GM12878 (cell line): ENCODE measurements around the gene RDH5. TPM values are rescaled to one million over a fixed set of nuclear protein-coding genes. Genes with fewer than 3 reads are reported as not detected.

ENCODE experiments used
- CHD4 ChIP-seq: fragments of 200-600 bp; sonication (generic); IDR thresholded peaks from 2 replicates; pipeline ENCODE4 v1.6.1; 2016; ENCODE audit warnings: mild to moderate bottlenecking
- EP300 ChIP-seq, 2 experiments: fragments of 150-350 bp in 1 of 2; IDR thresholded peaks; 2 replicates each; pipeline ENCODE4 v1.6.1; 2011 to 2012; ENCODE audit warnings: low read depth in 2 of 2, low read length in 2 of 2, borderline replicate concordance in 1 of 2, improper control_type of control experiment in 1 of 2, inconsistent platforms in 1 of 2; ENCODE audit not compliant: control insufficient read depth in 1 of 2
- FOXM1 ChIP-seq: IDR thresholded peaks from 2 replicates; pipeline ENCODE4 v1.6.1; 2012; ENCODE audit warnings: low read depth, mild to moderate bottlenecking, inconsistent platforms, low read length, moderate library complexity
- JUNB ChIP-seq: IDR thresholded peaks from 2 replicates; pipeline ENCODE4 v1.6.1; 2016; ENCODE audit warnings: antibody characterized with exemption, mild to moderate bottlenecking
- JUND ChIP-seq: IDR thresholded peaks from 2 replicates; pipeline ENCODE4 v1.6.1; 2012; ENCODE audit warnings: low read depth, mild to moderate bottlenecking, low read length, improper control_type of control experiment, moderate library complexity
- KLF5 ChIP-seq: fragments of 450-650 bp; IDR thresholded peaks from 2 replicates; pipeline ENCODE4 v1.6.1; 2014; ENCODE audit warnings: mild to moderate bottlenecking; ENCODE audit not compliant: partially characterized antibody
- MTA2 ChIP-seq: fragments of 450-650 bp; IDR thresholded peaks from 2 replicates; pipeline ENCODE4 v1.6.1; 2016; ENCODE audit warnings: low read depth, mild to moderate bottlenecking, moderate library complexity
- RFX5 ChIP-seq: IDR thresholded peaks from 2 replicates; pipeline ENCODE4 v1.6.1; 2011; ENCODE audit warnings: low read depth, low read length, improper control_type of control experiment
- SMAD5 ChIP-seq: IDR thresholded peaks from 2 replicates; pipeline ENCODE4 v1.6.1; 2016; ENCODE audit warnings: antibody characterized with exemption, low read depth
- TCF7 ChIP-seq: IDR thresholded peaks from 2 replicates; pipeline ENCODE4 v1.6.1; 2014; ENCODE audit warnings: antibody characterized with exemption, borderline replicate concordance
- WRNIP1 ChIP-seq: IDR thresholded peaks from 2 replicates; pipeline ENCODE4 v1.6.1; 2011; ENCODE audit warnings: low read depth, low read length, improper control_type of control experiment, borderline replicate concordance
- polyA plus RNA-seq, 11 experiments: library from polyadenylated mRNA; depleted of rRNA in 4 of 11; unstranded in 6 of 11; stranded (reverse) in 5 of 11; fragments of >200 nt; fragmentation: Nextera tagmentation in 4 of 11; fragmentation: Illumina TruSeq in 1 of 11; extraction: Ambion mirVana in 4 of 11; extraction: Trizol in 1 of 11; gene quantifications; 1 replicate in 1 of 11; 2 replicates in 10 of 11; pipeline versions ENCODE4 v1.2.1 to v1.2.3, GENCODE V29; 2011 to 2016; ENCODE audit warnings: inconsistent platforms in 2 of 11, missing spikeins in 2 of 11, low read depth in 1 of 11
- total RNA-seq, 4 experiments: library from RNA; depleted of rRNA in 3 of 4; stranded (reverse); fragments of >200 nt in 3 of 4; fragmentation: Illumina TruSeq in 1 of 4; extraction: Trizol in 1 of 4; gene quantifications; 2 replicates each; pipeline versions ENCODE4 v1.2.1 to v1.2.3, GENCODE V29; 2013 to 2021
- TF ChIP-seq, protein P1 (sequence below): fragments of 450-650 bp; conservative IDR thresholded peaks from 2 replicates; pipeline ENCODE4 v1.6.1; 2017; ENCODE audit warnings: mild to moderate bottlenecking, moderate library complexity
- TF ChIP-seq, protein P2 (sequence below): fragments of 450-650 bp; IDR thresholded peaks from 2 replicates; pipeline ENCODE4 v1.6.1; 2017; ENCODE audit warnings: low read depth, mild to moderate bottlenecking, moderate library complexity
- TF ChIP-seq, protein P3 (sequence below): IDR thresholded peaks from 2 replicates; pipeline ENCODE4 v1.6.1; 2011; ENCODE audit warnings: mild to moderate bottlenecking, low read depth, low read length, moderate library complexity; ENCODE audit not compliant: insufficient replicate concordance
- TF ChIP-seq, protein P4 (sequence below): fragments of 450-650 bp; IDR thresholded peaks from 2 replicates; pipeline ENCODE4 v1.6.1; 2018; ENCODE audit warnings: mild to moderate bottlenecking, low read depth, moderate library complexity; ENCODE audit not compliant: partially characterized antibody
- TF ChIP-seq, protein P5 (sequence below), 3 experiments: IDR thresholded peaks in 2 of 3; conservative IDR thresholded peaks in 1 of 3; 2 replicates each; pipeline ENCODE4 v1.5.1; 2011; ENCODE audit warnings: low read depth in 3 of 3, low read length in 3 of 3, mild to moderate bottlenecking in 3 of 3, control low read depth in 2 of 3, moderate library complexity in 2 of 3, inconsistent platforms in 1 of 3, mixed read lengths in 1 of 3; ENCODE audit not compliant: control insufficient read depth in 2 of 3, insufficient read depth in 1 of 3; ENCODE audit errors: extremely low read depth in 1 of 3
- TF ChIP-seq, protein P6 (sequence below): fragments of 450-650 bp; IDR thresholded peaks from 2 replicates; pipeline ENCODE4 v1.6.1; 2016; ENCODE audit warnings: mild to moderate bottlenecking

Gene RDH5
- total and polyA plus RNA-seq, 10 of the 15 experiments (the other 5 are each of a cell fraction or from before 2014, with no cell fraction given), result 2.6 to 11.6 (median 7.3) TPM

DNA sequence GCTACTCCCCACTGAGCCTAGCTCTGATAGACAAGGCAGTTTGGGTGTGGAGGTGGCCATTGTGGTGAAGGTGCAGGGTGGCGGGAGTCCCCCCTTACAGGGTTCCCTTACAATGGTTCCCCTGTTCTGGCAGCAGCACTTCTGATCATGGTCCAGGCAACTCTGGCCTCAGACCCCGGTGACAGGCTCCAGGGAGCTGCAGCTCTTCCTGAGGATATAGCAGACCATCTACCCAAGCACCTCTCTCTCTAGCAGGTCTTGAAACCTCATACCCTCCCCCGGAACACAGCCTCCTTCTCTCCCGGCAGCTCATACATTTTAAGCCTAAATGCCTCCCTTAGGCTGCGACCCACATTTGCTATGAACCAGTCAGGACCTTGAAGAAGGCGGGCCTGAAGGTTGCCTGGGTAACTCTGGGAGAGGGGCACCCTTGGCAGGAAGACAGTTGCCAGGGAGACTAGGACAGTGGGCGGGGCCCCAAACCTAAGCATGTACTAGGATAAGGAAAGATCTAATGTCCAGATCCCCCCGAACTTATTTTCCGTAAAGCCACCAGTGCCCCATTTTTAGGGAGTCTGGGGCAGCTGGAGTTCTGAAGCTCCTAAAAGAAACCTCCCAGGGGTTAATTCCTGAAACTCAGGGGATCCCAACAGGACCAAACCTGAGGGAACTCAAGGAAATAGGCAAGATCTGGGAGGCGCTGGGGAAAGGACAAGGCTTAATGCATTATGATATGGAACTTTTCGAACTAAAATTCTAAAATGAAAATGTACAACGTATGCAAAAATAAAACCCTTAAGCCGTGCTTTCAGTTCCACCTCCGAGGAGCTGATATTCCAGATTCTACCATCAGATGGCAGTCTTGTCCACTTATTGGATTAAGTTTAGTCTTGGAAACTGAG lies 18.2 kb downstream of the RDH5 start (continued):
- TF ChIP-seq MTA2 (no peak; the same call in 1 of the 2 replicates), JUNB (no peak), EP300 (IDR thresholded peaks at IDR 0.05; ENCODE audit: borderline replicate concordance in 1 of 2, control insufficient read depth in 1 of 2, low read depth in 2 of 2, low read length in 2 of 2) (no peak), JUND (no peak), CHD4 (no peak), KLF5 (peak; percentile 32), SMAD5 (no peak), WRNIP1 (no peak), FOXM1 (no peak), RFX5 (peak; percentile 74; the same call in 1 of the 2 replicates), TCF7 (no peak)
- TF ChIP-seq, protein P1, sequence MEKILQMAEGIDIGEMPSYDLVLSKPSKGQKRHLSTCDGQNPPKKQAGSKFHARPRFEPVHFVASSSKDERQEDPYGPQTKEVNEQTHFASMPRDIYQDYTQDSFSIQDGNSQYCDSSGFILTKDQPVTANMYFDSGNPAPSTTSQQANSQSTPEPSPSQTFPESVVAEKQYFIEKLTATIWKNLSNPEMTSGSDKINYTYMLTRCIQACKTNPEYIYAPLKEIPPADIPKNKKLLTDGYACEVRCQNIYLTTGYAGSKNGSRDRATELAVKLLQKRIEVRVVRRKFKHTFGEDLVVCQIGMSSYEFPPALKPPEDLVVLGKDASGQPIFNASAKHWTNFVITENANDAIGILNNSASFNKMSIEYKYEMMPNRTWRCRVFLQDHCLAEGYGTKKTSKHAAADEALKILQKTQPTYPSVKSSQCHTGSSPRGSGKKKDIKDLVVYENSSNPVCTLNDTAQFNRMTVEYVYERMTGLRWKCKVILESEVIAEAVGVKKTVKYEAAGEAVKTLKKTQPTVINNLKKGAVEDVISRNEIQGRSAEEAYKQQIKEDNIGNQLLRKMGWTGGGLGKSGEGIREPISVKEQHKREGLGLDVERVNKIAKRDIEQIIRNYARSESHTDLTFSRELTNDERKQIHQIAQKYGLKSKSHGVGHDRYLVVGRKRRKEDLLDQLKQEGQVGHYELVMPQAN, result 0 out of 2 replicates have a peak, but pooled peaks have one; percentile 44
- TF ChIP-seq, protein P2, sequence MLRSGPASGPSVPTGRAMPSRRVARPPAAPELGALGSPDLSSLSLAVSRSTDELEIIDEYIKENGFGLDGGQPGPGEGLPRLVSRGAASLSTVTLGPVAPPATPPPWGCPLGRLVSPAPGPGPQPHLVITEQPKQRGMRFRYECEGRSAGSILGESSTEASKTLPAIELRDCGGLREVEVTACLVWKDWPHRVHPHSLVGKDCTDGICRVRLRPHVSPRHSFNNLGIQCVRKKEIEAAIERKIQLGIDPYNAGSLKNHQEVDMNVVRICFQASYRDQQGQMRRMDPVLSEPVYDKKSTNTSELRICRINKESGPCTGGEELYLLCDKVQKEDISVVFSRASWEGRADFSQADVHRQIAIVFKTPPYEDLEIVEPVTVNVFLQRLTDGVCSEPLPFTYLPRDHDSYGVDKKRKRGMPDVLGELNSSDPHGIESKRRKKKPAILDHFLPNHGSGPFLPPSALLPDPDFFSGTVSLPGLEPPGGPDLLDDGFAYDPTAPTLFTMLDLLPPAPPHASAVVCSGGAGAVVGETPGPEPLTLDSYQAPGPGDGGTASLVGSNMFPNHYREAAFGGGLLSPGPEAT, result peak; percentile 71; the same call in 1 of the 2 replicates
- TF ChIP-seq, protein P3, sequence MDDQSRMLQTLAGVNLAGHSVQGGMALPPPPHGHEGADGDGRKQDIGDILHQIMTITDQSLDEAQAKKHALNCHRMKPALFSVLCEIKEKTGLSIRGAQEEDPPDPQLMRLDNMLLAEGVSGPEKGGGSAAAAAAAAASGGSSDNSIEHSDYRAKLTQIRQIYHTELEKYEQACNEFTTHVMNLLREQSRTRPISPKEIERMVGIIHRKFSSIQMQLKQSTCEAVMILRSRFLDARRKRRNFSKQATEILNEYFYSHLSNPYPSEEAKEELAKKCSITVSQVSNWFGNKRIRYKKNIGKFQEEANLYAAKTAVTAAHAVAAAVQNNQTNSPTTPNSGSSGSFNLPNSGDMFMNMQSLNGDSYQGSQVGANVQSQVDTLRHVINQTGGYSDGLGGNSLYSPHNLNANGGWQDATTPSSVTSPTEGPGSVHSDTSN, result peak; percentile 89
- TF ChIP-seq, protein P4, sequence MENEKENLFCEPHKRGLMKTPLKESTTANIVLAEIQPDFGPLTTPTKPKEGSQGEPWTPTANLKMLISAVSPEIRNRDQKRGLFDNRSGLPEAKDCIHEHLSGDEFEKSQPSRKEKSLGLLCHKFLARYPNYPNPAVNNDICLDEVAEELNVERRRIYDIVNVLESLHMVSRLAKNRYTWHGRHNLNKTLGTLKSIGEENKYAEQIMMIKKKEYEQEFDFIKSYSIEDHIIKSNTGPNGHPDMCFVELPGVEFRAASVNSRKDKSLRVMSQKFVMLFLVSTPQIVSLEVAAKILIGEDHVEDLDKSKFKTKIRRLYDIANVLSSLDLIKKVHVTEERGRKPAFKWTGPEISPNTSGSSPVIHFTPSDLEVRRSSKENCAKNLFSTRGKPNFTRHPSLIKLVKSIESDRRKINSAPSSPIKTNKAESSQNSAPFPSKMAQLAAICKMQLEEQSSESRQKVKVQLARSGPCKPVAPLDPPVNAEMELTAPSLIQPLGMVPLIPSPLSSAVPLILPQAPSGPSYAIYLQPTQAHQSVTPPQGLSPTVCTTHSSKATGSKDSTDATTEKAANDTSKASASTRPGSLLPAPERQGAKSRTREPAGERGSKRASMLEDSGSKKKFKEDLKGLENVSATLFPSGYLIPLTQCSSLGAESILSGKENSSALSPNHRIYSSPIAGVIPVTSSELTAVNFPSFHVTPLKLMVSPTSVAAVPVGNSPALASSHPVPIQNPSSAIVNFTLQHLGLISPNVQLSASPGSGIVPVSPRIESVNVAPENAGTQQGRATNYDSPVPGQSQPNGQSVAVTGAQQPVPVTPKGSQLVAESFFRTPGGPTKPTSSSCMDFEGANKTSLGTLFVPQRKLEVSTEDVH, result peak; percentile 34
- TF ChIP-seq, protein P5, sequence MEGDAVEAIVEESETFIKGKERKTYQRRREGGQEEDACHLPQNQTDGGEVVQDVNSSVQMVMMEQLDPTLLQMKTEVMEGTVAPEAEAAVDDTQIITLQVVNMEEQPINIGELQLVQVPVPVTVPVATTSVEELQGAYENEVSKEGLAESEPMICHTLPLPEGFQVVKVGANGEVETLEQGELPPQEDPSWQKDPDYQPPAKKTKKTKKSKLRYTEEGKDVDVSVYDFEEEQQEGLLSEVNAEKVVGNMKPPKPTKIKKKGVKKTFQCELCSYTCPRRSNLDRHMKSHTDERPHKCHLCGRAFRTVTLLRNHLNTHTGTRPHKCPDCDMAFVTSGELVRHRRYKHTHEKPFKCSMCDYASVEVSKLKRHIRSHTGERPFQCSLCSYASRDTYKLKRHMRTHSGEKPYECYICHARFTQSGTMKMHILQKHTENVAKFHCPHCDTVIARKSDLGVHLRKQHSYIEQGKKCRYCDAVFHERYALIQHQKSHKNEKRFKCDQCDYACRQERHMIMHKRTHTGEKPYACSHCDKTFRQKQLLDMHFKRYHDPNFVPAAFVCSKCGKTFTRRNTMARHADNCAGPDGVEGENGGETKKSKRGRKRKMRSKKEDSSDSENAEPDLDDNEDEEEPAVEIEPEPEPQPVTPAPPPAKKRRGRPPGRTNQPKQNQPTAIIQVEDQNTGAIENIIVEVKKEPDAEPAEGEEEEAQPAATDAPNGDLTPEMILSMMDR (IDR thresholded peaks at IDR 0.05 in 2 of 3, conservative IDR thresholded peaks at IDR 0.05 in 1 of 3; ENCODE audit: control insufficient read depth in 2 of 3, extremely low read depth in 1 of 3, insufficient read depth in 1 of 3, low read depth in 3 of 3, low read length in 3 of 3), result peak; percentile 68 to 89 (median 87); a peak in 5 of 6 replicates
- TF ChIP-seq, protein P6, sequence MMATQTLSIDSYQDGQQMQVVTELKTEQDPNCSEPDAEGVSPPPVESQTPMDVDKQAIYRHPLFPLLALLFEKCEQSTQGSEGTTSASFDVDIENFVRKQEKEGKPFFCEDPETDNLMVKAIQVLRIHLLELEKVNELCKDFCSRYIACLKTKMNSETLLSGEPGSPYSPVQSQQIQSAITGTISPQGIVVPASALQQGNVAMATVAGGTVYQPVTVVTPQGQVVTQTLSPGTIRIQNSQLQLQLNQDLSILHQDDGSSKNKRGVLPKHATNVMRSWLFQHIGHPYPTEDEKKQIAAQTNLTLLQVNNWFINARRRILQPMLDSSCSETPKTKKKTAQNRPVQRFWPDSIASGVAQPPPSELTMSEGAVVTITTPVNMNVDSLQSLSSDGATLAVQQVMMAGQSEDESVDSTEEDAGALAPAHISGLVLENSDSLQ, result peak; percentile 96
